HepG2 (cell line): ENCODE results near the gene ENTPD5. TPM values are rescaled to one million over a fixed set of nuclear protein-coding genes. Genes with fewer than 3 reads are reported as not detected.

Experiments used
- ARID2 ChIP-seq: sonication (generic); formaldehyde crosslinking; IDR thresholded peaks from 2 replicates; pipeline ENCODE4 v1.8.1; 2022; ENCODE audit warnings: mild to moderate bottlenecking, missing genetic modification reagents, borderline replicate concordance
- CBFB ChIP-seq: sonication (generic); formaldehyde crosslinking; IDR thresholded peaks from 2 replicates; pipeline ENCODE4 v1.4.0; 2020; ENCODE audit warnings: missing genetic modification reagents
- JUND ChIP-seq: sonication (generic); formaldehyde crosslinking; IDR thresholded peaks from 2 replicates; pipeline ENCODE4 v1.8.0; 2022; ENCODE audit warnings: mild to moderate bottlenecking, missing genetic modification reagents
- KLF16 ChIP-seq, 2 experiments: sonication (generic) in 1 of 2; formaldehyde crosslinking in 1 of 2; IDR thresholded peaks; 2 replicates each; pipeline versions ENCODE4 v1.6.1 to v1.8.0; 2016 to 2023; ENCODE audit warnings: missing genetic modification reagents in 2 of 2, missing compliant biosample characterization in 1 of 2
- MYNN ChIP-seq: sonication (generic); formaldehyde crosslinking; IDR thresholded peaks from 2 replicates; pipeline ENCODE4 v1.4.0; 2020; ENCODE audit warnings: mild to moderate bottlenecking, low read depth, missing genetic modification reagents
- NCOR1 ChIP-seq: fragments of 200-600 bp; sonication (generic); IDR thresholded peaks from 2 replicates; pipeline ENCODE4 v1.7.0; 2017; ENCODE audit warnings: antibody characterized with exemption, low read length, borderline replicate concordance
- NRL ChIP-seq: sonication (generic); formaldehyde crosslinking; IDR thresholded peaks from 2 replicates; pipeline ENCODE4 v1.5.0; 2020; ENCODE audit warnings: missing genetic modification reagents, mild to moderate bottlenecking, moderate library complexity, borderline replicate concordance
- POLR2G ChIP-seq: fragments of 200-400 bp; formaldehyde crosslinking; IDR thresholded peaks from 2 replicates; pipeline ENCODE4 v1.6.1; 2018; ENCODE audit warnings: mild to moderate bottlenecking, low read depth, low read length, moderate library complexity
- SRSF1 ChIP-seq: fragments of 200-400 bp; formaldehyde crosslinking; optimal IDR thresholded peaks from 2 replicates; pipeline ENCODE3; 2017; ENCODE audit warnings: mild to moderate bottlenecking, low read depth, low read length, moderate library complexity
- THAP11 ChIP-seq: IDR thresholded peaks from 2 replicates; pipeline ENCODE4 v1.6.1; 2016; ENCODE audit warnings: missing biosample characterization, missing genetic modification reagents
- ZBTB21 ChIP-seq: sonication (generic); formaldehyde crosslinking; IDR thresholded peaks from 2 replicates; pipeline ENCODE4 v1.4.0; 2020; ENCODE audit warnings: missing genetic modification reagents
- ZFP36L1 ChIP-seq: sonication (generic); formaldehyde crosslinking; IDR thresholded peaks from 2 replicates; pipeline ENCODE4 v1.8.0; 2022; ENCODE audit warnings: mild to moderate bottlenecking, missing genetic modification reagents, moderate library complexity
- ZNF234 ChIP-seq: sonication (generic); formaldehyde crosslinking; conservative IDR thresholded peaks from 2 replicates; pipeline ENCODE4 v1.5.1; 2020; ENCODE audit warnings: mild to moderate bottlenecking, missing genetic modification reagents
- ZNF484 ChIP-seq: sonication (generic); formaldehyde crosslinking; IDR thresholded peaks from 2 replicates; pipeline ENCODE4 v1.5.1; 2020; ENCODE audit warnings: mild to moderate bottlenecking, low read depth, missing genetic modification reagents, borderline replicate concordance
- ZNF570 ChIP-seq: sonication (generic); formaldehyde crosslinking; IDR thresholded peaks from 2 replicates; pipeline ENCODE4 v1.4.0; 2020; ENCODE audit warnings: mild to moderate bottlenecking, missing genetic modification reagents, borderline replicate concordance
- ZNF670 ChIP-seq: sonication (generic); formaldehyde crosslinking; IDR thresholded peaks from 2 replicates; pipeline ENCODE4 v1.8.0; 2022; ENCODE audit warnings: mild to moderate bottlenecking, missing genetic modification reagents, borderline replicate concordance
- ZNF7 ChIP-seq: IDR thresholded peaks from 2 replicates; pipeline ENCODE4 v1.6.1; 2016; ENCODE audit warnings: missing biosample characterization, missing genetic modification reagents
- ZNF749 ChIP-seq: sonication (generic); formaldehyde crosslinking; IDR thresholded peaks from 2 replicates; pipeline ENCODE4 v1.8.0; 2022; ENCODE audit warnings: mild to moderate bottlenecking, missing genetic modification reagents, moderate library complexity, borderline replicate concordance
- ZNF850 ChIP-seq: sonication (generic); formaldehyde crosslinking; conservative IDR thresholded peaks from 2 replicates; pipeline ENCODE4 v1.9.0; 2021; ENCODE audit warnings: mild to moderate bottlenecking, missing genetic modification reagents
- ZNF879 ChIP-seq: sonication (generic); formaldehyde crosslinking; IDR thresholded peaks from 2 replicates; pipeline ENCODE4 v1.8.1; 2023; ENCODE audit warnings: missing genetic modification reagents
- ZSCAN30 ChIP-seq: sonication (generic); formaldehyde crosslinking; IDR thresholded peaks from 2 replicates; pipeline ENCODE4 v1.5.0; 2020; ENCODE audit warnings: mild to moderate bottlenecking, missing genetic modification reagents
- polyA plus RNA-seq, 8 experiments: library from polyadenylated mRNA; depleted of rRNA in 3 of 8; stranded (reverse) in 7 of 8; unstranded in 1 of 8; fragments of >200 nt; fragmentation: Illumina TruSeq in 4 of 8; extraction: Trizol in 4 of 8; gene quantifications; 2 replicates each; pipeline versions ENCODE4 v1.2.1 to v1.2.3, GENCODE V29; 2011 to 2016; ENCODE audit warnings: low read depth in 4 of 8, missing spikeins in 1 of 8, mixed read lengths in 1 of 8; ENCODE audit not compliant: insufficient read depth in 1 of 8
- total RNA-seq, 5 experiments: library from RNA; depleted of rRNA; stranded (reverse); fragments of >200 nt; fragmentation: Illumina TruSeq; extraction: Trizol; gene quantifications; 2 replicates each; pipeline ENCODE4 v1.2.3, GENCODE V29; 2016; ENCODE audit warnings: low read depth in 1 of 5
- TF ChIP-seq, protein P1 (sequence below): IDR thresholded peaks from 2 replicates; pipeline ENCODE4 v1.6.1; 2016; ENCODE audit warnings: missing biosample characterization, missing genetic modification reagents, low read depth
- TF ChIP-seq, protein P2 (sequence below): IDR thresholded peaks from 2 replicates; pipeline ENCODE4 v1.6.1; 2016; ENCODE audit warnings: control low read depth
- TF ChIP-seq, protein P3 (sequence below): sonication (generic); formaldehyde crosslinking; IDR thresholded peaks from 2 replicates; pipeline ENCODE4 v1.4.0; 2020; ENCODE audit warnings: missing genetic modification reagents, low read depth, mild to moderate bottlenecking, borderline replicate concordance
- TF ChIP-seq, protein P4 (sequence below): IDR thresholded peaks from 2 replicates; pipeline ENCODE4 v1.6.1; 2016; ENCODE audit warnings: missing genetic modification reagents, missing compliant biosample characterization
- TF ChIP-seq, protein P5 (sequence below): sonication (generic); formaldehyde crosslinking; IDR thresholded peaks from 2 replicates; pipeline ENCODE4 v1.5.0; 2020; ENCODE audit warnings: missing genetic modification reagents
- TF ChIP-seq, protein P6 (sequence below): sonication (generic); formaldehyde crosslinking; IDR thresholded peaks from 2 replicates; pipeline ENCODE4 v1.8.0; 2022; ENCODE audit warnings: missing genetic modification reagents, mild to moderate bottlenecking, borderline replicate concordance

The ENTPD5 gene
- total and polyA plus RNA-seq, 2 of the 13 experiments (the other 11 are each of a cell fraction or from before 2014, with no cell fraction given): 33.8 to 43.3 TPM

DNA sequence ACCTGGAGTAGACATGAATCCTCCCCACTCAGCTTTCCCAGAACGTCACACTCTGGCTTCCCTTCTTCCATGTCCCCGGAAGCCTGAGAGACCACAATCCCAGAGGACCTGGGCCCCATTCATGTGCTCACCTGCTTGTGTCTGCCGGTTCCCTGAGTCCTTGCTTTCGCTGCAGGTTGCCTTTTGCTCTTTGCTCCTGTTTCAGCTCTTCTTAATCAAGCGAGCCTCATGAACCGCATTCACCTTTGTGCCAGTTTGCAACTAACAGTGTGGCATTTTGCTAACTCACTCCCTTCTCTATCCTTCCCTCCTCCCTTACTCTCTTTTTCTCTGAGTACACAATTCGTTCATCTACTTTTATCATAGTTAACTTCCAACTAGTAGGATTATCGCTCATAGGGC lies 23.1 kb downstream of the ENTPD5 start (continued):
- TF ChIP-seq, protein P1, sequence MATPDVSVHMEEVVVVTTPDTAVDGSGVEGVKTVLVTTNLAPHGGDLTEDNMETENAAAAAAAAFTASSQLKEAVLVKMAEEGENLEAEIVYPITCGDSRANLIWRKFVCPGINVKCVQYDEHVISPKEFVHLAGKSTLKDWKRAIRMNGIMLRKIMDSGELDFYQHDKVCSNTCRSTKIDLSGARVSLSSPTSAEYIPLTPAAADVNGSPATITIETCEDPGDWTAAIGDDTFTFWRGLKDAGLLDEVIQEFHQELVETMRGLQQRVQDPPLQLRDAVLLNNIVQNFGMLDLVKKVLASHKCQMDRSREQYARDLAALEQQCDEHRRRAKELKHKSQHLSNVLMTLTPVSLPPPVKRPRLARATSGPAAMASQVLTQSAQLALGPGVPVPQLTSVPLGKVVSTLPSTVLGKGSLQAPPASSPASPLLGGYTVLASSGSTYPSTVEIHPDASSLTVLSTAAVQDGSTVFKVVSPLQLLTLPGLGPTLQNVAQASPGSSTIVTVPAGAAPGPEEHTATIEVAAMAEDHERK (CRISPR knock-in tag): no peak
- TF ChIP-seq POLR2G (peak; percentile 76), ZNF7 (no peak), SRSF1 (no peak), ZNF670 (CRISPR knock-in tag) (no peak), ARID2 (CRISPR knock-in tag) (no peak), JUND (CRISPR knock-in tag) (no peak), ZNF234 (no peak), ZNF749 (CRISPR knock-in tag) (no peak), ZBTB21 (CRISPR knock-in tag) (peak; percentile 33; the same call in 1 of the 2 replicates), ZNF570 (CRISPR knock-in tag) (no peak), ZNF879 (CRISPR knock-in tag) (no peak), CBFB (CRISPR knock-in tag) (no peak), THAP11 (CRISPR knock-in tag) (peak; percentile 14; the same call in 1 of the 2 replicates), ZNF484 (CRISPR knock-in tag) (no peak), ZFP36L1 (CRISPR knock-in tag) (no peak), KLF16 (CRISPR knock-in tag; IDR thresholded peaks at IDR 0.05) (no peak), NCOR1 (peak; percentile 58; the same call in 1 of the 2 replicates), ZSCAN30 (CRISPR knock-in tag) (no peak), ZNF850 (CRISPR knock-in tag) (no peak), MYNN (CRISPR knock-in tag) (no peak), NRL (CRISPR knock-in tag) (no peak)
- TF ChIP-seq, protein P2, sequence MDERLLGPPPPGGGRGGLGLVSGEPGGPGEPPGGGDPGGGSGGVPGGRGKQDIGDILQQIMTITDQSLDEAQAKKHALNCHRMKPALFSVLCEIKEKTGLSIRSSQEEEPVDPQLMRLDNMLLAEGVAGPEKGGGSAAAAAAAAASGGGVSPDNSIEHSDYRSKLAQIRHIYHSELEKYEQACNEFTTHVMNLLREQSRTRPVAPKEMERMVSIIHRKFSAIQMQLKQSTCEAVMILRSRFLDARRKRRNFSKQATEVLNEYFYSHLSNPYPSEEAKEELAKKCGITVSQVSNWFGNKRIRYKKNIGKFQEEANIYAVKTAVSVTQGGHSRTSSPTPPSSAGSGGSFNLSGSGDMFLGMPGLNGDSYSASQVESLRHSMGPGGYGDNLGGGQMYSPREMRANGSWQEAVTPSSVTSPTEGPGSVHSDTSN (CRISPR knock-in tag): no peak
- TF ChIP-seq, protein P3, sequence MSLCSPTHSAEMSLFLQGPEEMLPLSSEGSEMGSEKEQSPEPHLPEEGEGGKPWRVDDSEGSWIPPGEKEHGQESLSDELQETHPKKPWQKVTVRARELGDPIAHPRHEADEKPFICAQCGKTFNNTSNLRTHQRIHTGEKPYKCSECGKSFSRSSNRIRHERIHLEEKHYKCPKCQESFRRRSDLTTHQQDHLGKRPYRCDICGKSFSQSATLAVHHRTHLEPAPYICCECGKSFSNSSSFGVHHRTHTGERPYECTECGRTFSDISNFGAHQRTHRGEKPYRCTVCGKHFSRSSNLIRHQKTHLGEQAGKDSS (CRISPR knock-in tag): peak; percentile 24; the same call in 1 of the 2 replicates
- TF ChIP-seq, protein P4, sequence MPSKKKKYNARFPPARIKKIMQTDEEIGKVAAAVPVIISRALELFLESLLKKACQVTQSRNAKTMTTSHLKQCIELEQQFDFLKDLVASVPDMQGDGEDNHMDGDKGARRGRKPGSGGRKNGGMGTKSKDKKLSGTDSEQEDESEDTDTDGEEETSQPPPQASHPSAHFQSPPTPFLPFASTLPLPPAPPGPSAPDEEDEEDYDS: no peak; the same call in 1 of the 2 replicates
- TF ChIP-seq, protein P5, sequence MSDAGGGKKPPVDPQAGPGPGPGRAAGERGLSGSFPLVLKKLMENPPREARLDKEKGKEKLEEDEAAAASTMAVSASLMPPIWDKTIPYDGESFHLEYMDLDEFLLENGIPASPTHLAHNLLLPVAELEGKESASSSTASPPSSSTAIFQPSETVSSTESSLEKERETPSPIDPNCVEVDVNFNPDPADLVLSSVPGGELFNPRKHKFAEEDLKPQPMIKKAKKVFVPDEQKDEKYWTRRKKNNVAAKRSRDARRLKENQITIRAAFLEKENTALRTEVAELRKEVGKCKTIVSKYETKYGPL (CRISPR knock-in tag): no peak
- TF ChIP-seq, protein P6, sequence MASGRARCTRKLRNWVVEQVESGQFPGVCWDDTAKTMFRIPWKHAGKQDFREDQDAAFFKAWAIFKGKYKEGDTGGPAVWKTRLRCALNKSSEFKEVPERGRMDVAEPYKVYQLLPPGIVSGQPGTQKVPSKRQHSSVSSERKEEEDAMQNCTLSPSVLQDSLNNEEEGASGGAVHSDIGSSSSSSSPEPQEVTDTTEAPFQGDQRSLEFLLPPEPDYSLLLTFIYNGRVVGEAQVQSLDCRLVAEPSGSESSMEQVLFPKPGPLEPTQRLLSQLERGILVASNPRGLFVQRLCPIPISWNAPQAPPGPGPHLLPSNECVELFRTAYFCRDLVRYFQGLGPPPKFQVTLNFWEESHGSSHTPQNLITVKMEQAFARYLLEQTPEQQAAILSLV: no peak
